ENCODE measurements around the gene LRRC2. TPM values are rescaled to one million over a fixed set of nuclear protein-coding genes. Genes with fewer than 3 reads are reported as not detected.

Gene LRRC2
- total and polyA plus RNA-seq, 9 of the 15 experiments (the other 6 are each of a cell fraction or from before 2014, with no cell fraction given), result 0.01 to 0.04 (median 0.03) TPM; not detected in 5

GRCh38 chr3:46542801-46543201 lies 23.3 kb downstream of the LRRC2 start (continued):
- TF ChIP-seq FIP1L1 (IDR thresholded peaks at IDR 0.05; ENCODE audit: low read depth, low read length, poor library complexity, severe bottlenecking), result no peak
- no peak for TF ChIP-seq POLR2AphosphoS2 (IDR thresholded peaks at IDR 0.05; ENCODE audit: low read length)

DNA sequence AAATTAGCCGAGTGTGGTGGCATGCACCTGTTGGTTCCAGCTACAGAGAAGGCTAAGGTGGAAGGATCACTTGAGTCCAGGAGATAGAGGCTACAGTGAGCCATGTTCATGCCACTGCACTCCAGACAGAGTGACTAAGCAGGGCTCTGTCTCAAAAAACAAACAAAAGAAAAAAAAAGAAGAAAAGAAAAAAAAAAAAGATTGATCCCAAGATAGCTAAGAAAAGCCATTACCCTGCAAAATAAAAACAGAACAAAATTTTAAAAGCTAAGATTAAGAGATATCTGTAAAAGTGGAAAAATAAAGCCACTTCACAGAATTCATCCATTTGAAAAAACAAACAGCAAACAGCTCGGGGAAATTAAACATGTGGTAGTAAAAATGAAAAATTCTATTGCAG lies 23.8 kb downstream of the LRRC2 start:
- CTCF ChIA-PET (ENCODE audit: low intra/inter-chr PET ratio), result interaction anchor here (0.7 to 1.3 kb wide), 2 partner anchors 15 to 42 kb away, joined by 3 to 5 read pairs; no protein-coding TSS in a partner anchor
- peak overlapping the region; percentile 55 to 84 for H3K9ac ChIP-seq (ENCODE audit: insufficient read depth in 1 of 2, low read depth in 2 of 2, low read length in 2 of 2)
- H2AFZ ChIP-seq (ENCODE audit: low read depth, low read length), result peak overlapping the region; percentile 96
- no peak for FAIRE-seq
- no peaks in the 10 kb centered on the region for H3K79me2 ChIP-seq (ENCODE audit: control insufficient read depth, insufficient read depth, low read length)
- intact Hi-C loops (cut with micrococcal nuclease), result no loop called here
- peak overlapping the region; percentile 68; the same call in 2 of the 3 replicates for H3K27ac ChIP-seq (ENCODE audit: extremely low read depth, low read depth, low read length)
- H3K27me3 ChIP-seq (ENCODE audit: control insufficient read depth in 2 of 2, insufficient read depth in 2 of 2, low read length in 2 of 2), result no peaks in the 10 kb centered on the region; a peak in 1 of 5 replicates
- DNase-seq (ENCODE audit: extremely low read depth in 1 of 4, low spot score in 3 of 4), result no peak
- in situ Hi-C loops (cut with MboI), result no loop called here
- H3K36me3 ChIP-seq (ENCODE audit: control insufficient read depth, insufficient read depth, low read length), result no peaks in the 10 kb centered on the region
- 16% methylated on average over 2 of the region's 2 CpGs for WGBS (ENCODE audit: insufficient coverage, low coverage, missing lambda C conversion rate)
- no peaks in the 10 kb centered on the region for H3K9me3 ChIP-seq (replicated peaks; ENCODE audit: control insufficient read depth, insufficient read depth, low read depth, low read length)
- no peak overlapping the region for H3K4me3 ChIP-seq
- H3K4me2 ChIP-seq (ENCODE audit: insufficient read depth, low read length), result peak overlapping the region; percentile 19; the same call in 1 of the 2 replicates
- BruUV-seq (replicated peaks), result no TSS peak
- H4K20me1 ChIP-seq (replicated peaks; ENCODE audit: control insufficient read depth, insufficient read depth, low read length), result no peaks in the 10 kb centered on the region
- H3K4me1 ChIP-seq (replicated peaks in 1 of 2; ENCODE audit: control insufficient read depth in 2 of 2, insufficient read depth in 2 of 2, low read length in 2 of 2), result peaks cover 46% of the 10 kb centered on the region in 2 experiments
- no peaks in the 10 kb centered on the region for H3K9me1 ChIP-seq (ENCODE audit: control insufficient read depth, insufficient read depth, low read length)
- peak; percentile 55 for ATAC-seq
- POLR2A ChIA-PET, result interaction anchor here (0.6 to 1.2 kb wide), 7 partner anchors 9 to 360 kb away, joined by 3 to 9 read pairs (median 3); no protein-coding TSS in a partner anchor
- TF ChIP-seq, protein P1, sequence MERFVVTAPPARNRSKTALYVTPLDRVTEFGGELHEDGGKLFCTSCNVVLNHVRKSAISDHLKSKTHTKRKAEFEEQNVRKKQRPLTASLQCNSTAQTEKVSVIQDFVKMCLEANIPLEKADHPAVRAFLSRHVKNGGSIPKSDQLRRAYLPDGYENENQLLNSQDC (CRISPR knock-in tag; IDR thresholded peaks at IDR 0.05), result no peak
- no peak for TF ChIP-seq KAT8 (IDR thresholded peaks at IDR 0.05; ENCODE audit: low read depth)
- TF ChIP-seq RBM14 (IDR thresholded peaks at IDR 0.05; ENCODE audit: borderline replicate concordance, insufficient read depth, low read depth, low read length), result no peak
- no peak for TF ChIP-seq HNRNPUL1 (IDR thresholded peaks at IDR 0.05; ENCODE audit: low read length)
- TF ChIP-seq NFYB (IDR thresholded peaks at IDR 0.05; ENCODE audit: extremely low read depth, insufficient read length), result no peak
- no peak for TF ChIP-seq ETV1 (tag; conservative IDR thresholded peaks at IDR 0.05; ENCODE audit: low read depth)
- TF ChIP-seq MIER1 (IDR thresholded peaks at IDR 0.05; ENCODE audit: low read depth), result 0 out of 2 replicates have a peak, but pooled peaks have one; percentile 24
- no peak for TF ChIP-seq ZKSCAN3 (CRISPR knock-in tag; IDR thresholded peaks at IDR 0.05)
- TF ChIP-seq RBBP5 (IDR thresholded peaks at IDR 0.05; ENCODE audit: borderline replicate concordance, insufficient read depth, low read length, poor library complexity, severe bottlenecking), result peak; percentile 38
- TF ChIP-seq FOXA1 (IDR thresholded peaks at IDR 0.05; ENCODE audit: borderline replicate concordance), result no peak
- TF ChIP-seq BCOR (IDR thresholded peaks at IDR 0.05), result peak; percentile 13; the same call in 1 of the 2 replicates
- TF ChIP-seq ZNF584 (CRISPR knock-in tag; IDR thresholded peaks at IDR 0.05; ENCODE audit: low read depth), result no peak
- TF ChIP-seq ZNF766 (CRISPR knock-in tag; conservative IDR thresholded peaks at IDR 0.05), result no peak
- TF ChIP-seq, protein P2, sequence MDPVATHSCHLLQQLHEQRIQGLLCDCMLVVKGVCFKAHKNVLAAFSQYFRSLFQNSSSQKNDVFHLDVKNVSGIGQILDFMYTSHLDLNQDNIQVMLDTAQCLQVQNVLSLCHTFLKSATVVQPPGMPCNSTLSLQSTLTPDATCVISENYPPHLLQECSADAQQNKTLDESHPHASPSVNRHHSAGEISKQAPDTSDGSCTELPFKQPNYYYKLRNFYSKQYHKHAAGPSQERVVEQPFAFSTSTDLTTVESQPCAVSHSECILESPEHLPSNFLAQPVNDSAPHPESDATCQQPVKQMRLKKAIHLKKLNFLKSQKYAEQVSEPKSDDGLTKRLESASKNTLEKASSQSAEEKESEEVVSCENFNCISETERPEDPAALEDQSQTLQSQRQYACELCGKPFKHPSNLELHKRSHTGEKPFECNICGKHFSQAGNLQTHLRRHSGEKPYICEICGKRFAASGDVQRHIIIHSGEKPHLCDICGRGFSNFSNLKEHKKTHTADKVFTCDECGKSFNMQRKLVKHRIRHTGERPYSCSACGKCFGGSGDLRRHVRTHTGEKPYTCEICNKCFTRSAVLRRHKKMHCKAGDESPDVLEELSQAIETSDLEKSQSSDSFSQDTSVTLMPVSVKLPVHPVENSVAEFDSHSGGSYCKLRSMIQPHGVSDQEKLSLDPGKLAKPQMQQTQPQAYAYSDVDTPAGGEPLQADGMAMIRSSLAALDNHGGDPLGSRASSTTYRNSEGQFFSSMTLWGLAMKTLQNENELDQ (CRISPR knock-in tag; IDR thresholded peaks at IDR 0.05; ENCODE audit: borderline replicate concordance), result no peak
- peak; percentile 85 for TF ChIP-seq C11orf30 (IDR thresholded peaks at IDR 0.05; ENCODE audit: low read depth)
- TF ChIP-seq NFRKB (IDR thresholded peaks at IDR 0.05; ENCODE audit: low read depth), result peak; percentile 70; the same call in 1 of the 2 replicates
